HG03432 (cell line): ENCODE results near the gene CASP3.
"Not testable (repeated sequence)": the region's sequence is repeated elsewhere in the genome, so short reads cannot be mapped to it uniquely, and the experiment has no call there.

ENCODE experiments used
- ATAC-seq: cut with Tn5 transposase; IDR thresholded peaks from one replicate; pipeline ENCODE4 v1.9.1; 2021; ENCODE audit warnings: mild to moderate bottlenecking, moderate library complexity; ENCODE audit not compliant: unreplicated experiment

The CASP3 gene

DNA sequence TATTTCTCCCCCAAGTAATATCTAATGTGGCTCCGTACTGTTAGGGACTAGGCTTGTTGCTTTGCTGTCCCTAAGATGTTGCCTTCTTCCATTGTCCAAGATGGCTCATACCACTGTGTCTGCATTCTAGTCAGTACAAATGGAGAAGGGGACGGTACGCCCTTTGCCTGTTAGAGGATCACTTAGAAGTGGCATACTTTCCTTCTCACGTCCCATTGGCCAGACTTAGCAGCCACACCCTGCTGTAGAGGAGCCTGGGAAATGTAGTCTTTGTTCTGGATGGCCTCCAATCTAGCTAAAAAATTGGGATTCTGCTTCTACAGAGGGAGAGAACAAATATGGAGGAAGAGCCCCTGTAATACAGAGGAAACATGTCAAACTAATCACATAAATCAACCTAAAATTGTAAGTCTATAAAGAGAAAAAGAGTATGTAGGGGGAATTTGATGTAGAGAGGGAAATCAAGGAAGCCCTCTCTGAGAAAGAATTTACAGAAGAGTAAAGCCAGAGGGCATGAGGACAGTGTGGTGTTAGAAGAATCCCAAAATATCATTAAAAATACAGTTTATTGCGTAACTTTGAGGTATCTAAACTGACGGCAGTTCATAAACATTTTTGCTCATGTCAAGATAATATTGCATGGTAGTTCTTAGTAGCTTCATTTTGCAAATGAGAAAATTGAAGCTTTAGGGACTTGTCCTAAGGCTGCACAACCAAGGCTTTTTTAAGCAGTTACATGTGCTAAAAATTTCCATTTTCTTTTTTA is 15.4 kb upstream of the CASP3 start:
- ATAC-seq = no peak

DNA sequence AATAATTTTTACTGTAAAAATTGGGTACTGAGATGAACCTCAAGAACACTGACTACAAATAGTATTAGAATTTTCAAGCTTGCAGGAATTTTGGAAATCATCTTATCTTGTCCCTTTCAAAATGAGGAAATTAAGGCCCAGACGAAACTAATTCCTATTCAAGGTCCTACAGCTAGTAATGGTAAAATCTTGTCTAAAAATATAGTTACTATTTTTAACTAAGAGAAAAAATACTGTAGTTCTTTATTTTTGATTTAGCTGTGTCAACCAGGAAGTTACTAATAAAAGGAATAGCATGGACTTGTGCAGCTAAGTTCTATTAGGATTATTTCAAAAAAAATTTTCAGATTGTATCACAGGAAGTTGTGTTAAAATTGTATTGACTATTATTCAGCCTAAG is 13.0 kb upstream of the CASP3 start:
- no peak for ATAC-seq

DNA sequence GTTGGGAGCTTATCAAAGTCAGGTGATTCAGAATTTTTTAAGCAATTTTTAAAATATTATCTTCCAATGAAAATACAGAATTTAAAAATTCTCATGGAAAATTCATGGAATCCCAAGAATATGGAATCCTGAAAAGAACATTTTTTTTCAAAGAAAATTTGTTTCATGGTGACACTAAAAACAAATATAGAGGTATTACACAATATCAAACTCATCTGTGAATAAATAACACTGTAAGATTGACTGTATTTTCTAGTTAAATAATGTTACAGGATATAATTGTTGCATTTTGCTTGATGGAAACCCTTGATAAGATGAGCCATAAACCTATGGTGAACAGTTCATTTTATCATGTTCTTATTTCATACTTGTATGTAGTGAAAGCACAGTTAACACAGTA is 11.7 kb upstream of the CASP3 start:
- ATAC-seq = no peak

DNA sequence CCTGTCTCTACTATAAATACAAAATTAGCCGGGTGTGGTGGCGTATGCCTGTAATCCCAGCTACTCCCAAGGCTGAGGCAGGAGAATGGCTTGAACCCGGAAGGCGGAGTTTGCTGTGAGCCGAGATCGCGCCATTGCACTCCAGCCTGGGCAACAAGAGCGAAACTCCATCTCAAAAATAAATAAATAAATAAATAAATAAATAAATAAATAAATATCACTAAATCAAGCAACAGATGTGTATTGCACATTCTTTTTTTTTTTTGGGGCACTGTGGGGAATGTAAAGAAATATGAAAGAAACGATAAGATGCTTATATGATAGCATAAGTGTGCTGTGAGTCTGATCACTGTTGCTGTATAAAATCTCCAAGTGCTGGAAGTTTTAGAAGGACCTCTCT is 8.6 kb upstream of the CASP3 start:
- not testable (repeated sequence) for ATAC-seq

DNA sequence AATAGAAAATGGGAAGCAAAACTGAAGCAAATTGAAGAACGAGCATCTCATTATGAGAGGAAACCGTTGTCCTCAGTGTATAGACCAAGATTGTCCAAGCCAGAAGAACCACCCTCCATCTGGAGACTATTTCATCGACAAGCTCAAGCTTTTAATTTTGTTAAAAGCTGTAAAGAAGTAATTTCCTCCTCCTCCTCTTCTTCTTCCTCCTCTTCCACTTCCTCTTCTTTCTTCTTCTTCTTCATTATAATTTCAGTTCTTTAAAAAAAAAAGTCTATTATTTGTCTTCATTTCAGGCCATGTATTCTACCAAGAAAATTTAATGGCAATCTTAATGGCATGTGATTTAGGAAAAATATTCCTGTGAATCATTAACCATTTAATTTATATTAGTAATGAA is 7.9 kb upstream of the CASP3 start:
- no peak for ATAC-seq

DNA sequence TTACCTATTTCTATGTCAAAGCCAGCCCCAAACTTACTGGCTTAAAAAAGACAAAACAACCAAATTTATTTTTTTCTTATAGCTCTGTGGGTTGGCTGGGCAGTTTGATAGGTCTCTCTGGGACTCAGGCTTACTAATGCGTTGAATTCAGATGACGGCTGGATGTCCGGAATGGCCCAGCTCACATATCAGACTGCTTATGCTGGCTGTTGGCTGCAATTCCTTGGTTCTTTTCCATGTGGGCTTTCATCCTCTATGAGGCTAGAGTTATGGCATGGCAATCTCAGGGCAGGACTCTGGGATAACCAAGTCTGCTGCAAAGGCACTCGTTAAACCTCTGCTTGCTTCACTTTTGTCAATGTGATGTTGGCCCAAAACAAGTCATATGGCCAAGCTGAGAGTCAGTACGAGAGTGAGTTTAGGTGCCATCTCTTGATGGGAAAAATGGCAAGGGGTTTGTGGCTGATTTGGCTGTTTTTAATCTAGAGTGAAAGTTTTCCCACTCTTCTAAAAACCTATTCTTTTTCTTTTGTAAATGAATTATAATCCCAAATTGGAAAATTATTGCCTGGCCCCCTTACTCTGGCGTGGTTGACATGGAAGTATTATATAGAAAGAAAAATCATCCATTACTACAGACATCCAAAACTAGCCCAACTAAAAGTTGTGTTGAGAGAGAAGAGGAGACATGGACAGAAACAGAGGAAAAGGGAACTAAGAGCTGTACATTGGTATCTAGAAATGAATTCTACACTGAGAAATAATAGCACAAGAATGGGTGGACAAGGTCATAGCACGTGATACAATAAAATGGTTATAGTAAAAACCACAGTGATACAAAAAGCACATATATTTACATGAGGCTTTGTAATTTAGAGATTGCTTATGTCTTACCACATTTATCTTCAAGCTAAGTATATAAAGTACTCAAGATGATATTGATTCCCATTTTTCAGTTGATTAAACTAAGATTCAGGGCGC is 6.9 kb upstream of the CASP3 start:
- ATAC-seq = no peak

DNA sequence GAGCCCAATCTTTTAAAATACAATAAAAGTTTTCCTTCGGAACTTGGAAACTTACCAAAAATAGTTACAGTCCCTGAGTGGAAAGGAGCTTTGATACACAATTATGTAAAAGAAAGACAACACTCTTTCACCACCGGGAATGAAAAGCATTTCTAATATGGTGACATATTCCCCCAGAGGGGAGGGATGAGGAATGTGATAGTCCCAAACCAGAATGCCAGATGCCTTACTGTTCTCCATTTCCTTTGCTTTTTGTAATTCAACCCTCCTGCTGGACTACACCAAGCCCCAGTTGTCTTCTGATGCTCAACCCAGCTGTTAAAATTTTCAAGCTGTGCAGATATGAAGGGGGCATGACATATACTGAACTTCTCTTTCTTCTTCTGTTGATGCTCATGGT is 4.4 kb upstream of the CASP3 start:
- no peak for ATAC-seq

DNA sequence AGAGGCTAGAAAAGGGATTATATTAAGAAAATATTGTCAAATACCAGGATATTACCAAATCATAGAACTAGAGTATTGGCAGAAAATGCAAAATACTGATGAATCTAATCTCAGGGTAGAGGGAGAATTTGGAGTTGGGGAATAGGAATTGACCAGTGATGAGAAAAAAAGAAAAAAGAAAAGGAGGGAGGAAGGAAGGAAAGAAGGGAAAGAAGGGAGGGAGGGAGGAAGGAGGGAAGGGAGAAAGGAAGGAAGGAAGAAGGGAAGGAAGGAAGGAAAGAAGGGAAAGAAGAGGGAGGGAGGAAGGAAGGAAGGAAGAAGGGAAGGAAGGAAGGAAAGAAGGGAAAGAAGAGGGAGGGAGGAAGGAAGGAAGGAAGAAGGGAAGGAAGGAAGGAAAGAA is 3.4 kb upstream of the CASP3 start:
- not testable (repeated sequence) for ATAC-seq

DNA sequence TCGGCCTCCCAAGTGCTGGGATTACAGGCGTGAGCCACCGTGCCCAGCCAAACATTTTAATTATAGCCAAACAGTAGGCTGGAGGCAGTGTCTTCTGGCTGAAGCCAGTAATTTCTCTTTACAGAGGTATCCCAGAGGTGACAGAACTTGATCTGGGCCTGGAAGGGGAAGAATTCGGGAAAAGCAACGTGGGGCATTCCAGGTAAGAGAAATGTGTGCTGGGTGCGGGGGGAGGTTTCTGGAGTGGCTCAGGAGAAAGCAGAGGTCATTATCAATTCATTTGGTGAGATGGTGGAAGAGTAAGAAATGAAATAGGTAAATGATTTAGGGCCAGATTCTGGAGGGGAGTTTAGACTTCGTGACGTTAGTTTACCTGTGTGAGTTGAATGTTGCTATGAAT is 2.7 kb upstream of the CASP3 start:
- ATAC-seq = no peak

DNA sequence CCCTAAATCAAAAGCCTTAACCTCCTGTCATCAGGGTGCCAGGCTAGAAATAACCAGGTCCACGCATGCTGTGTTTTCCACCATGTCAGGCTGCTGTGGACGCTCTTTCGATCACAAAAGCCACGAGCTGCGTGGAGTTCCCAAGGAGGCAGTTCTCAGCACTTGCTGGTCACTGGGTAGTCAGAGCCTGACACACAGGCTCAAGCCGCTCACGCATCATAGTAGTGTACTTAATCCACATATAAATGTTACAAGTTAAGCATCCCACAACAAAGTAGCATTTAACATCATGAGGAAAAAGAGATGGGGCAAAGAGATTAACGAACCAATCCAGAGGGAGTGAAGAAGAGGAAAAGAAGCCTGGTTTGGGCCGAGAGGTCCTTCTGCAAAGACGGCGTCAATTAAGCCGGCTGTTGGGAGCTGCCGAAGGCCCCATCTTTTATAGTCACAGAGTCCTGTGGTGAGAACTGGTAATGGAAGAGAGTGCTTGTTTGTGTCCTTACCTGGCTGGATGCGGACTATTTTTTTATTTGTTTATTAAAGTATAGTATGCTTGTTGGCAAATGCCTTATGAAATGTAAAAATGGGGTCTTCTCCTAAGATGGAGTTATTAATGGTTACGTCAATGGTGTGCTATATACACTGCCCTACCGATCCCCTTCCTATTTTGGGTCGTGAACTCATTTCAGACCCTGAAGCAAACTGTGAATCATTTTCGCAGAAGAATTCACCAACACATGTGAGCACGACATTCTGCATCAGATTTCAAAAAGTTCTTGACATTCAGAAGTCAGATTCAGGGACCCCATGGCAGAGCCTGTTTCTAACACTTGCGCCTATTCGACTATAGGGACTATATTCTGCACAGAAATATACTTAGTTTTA is 966 bp upstream of the CASP3 start:
- peak; percentile 7 for ATAC-seq

DNA sequence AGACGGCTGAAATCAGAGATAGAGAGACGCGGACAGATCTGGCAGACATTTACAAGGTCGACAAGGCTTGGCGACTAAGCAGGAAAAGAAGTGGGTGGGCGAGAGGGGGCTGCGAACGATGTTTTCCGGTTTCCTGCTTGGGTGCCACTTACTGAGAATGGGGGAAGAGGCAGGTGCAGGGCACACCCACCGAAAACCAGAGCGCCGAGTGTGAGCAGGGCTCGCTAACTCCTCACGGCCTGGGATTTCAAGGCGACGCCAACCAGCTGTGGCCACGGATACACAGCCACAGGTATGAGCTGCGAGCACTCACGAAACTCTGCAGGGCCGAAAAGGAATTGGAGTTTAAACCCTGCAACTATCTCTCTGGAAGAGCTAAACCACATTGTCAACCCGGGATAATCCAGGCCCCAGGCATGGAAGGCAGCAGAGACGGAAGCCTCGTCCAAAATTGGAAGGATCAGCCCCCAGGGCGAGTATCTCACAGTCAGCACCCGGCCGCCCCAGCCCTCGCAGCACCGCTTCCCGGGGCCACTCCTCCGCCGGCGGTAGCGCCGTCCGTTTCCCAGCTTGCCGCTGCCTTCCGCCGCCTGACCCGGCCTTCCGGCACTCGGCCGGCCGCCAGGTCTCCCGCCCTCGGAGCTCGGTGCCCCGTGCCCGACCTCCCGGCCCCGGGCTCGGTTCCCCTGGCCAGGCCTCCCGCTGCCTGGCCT is 778 bp downstream of the CASP3 start:
- peak; percentile 37 for ATAC-seq

DNA sequence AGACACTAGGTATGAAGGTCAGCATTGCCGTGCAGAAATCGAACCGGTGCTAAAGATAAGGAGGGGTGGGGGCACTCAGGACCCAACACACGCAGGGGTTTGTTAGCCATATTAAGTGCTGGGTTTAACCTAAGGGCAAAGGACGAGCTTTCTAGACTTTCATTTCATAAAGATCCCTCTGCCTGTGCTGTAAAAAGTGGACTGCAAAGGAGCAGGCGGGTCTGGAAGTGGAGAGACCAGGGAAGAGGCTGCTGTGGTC is 1.3 kb downstream of the CASP3 start:
- ATAC-seq = no peak

DNA sequence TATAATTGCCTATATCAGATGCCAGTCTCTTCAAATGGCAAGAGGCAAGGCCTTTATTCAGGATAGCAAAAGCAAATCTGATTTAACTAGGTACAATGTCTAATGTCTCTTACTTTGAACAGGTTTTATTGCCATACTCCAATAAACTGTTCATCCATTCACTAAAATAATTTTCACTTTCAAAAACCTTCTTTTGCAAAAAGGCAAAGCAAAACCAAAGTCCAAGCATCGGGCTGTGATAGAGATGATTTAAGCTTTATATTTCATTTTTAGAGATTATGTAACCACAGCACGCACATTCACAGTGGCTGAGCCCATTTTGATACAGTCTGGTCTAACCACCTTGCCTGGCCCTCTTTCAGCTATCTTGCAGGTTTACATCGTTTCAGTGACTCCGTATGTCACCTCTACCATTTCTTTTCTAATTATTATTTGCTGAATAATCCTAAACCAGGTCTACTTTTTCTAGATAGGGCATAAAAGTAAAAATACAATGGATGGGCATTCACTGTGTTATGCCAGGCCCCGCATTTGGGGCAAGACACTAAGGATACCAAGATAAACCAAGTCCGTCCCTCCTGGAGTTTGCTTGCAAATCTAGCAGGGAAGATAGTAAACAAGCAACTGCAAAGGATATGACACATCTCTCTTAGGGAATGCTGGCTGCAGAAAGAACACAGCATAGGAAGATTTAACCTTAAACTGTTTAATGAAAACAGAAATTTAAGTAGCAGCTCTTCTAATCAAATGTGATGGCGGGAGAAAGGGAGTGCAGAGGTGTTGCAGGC is 1.8 kb downstream of the CASP3 start:
- ATAC-seq = no peak

DNA sequence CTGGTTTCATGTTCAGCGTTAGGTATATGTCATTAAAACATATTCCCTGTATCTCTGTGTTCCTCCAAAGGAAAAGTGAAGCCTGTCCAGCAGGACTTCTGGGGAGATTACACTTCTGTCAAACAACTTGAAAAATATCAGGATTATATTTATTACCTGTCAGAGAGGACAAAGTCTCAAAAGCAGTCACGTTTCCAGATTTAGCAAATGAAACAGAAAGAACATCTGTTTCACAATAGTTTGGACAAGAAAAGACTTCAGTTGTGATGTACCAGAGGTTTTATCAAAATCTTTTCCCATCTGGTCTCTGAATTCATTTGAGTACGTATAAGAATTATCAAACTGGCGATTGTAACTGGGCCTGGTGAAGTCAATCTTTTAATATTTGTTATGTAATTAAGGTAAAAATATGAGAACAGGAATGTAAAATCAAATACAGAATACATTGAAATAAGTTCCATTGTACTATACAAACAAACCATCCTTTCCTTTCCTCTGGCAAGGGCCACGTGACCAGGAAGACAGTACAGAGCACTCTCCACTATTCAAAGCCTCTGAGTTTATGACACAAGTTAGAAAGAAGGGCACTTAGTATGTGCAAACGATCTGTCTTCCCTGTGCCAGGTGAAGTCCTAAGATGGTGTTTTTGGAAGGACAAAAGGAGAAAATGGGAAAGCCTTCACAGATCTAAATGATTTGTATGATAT is 3.2 kb downstream of the CASP3 start:
- ATAC-seq = no peak

DNA sequence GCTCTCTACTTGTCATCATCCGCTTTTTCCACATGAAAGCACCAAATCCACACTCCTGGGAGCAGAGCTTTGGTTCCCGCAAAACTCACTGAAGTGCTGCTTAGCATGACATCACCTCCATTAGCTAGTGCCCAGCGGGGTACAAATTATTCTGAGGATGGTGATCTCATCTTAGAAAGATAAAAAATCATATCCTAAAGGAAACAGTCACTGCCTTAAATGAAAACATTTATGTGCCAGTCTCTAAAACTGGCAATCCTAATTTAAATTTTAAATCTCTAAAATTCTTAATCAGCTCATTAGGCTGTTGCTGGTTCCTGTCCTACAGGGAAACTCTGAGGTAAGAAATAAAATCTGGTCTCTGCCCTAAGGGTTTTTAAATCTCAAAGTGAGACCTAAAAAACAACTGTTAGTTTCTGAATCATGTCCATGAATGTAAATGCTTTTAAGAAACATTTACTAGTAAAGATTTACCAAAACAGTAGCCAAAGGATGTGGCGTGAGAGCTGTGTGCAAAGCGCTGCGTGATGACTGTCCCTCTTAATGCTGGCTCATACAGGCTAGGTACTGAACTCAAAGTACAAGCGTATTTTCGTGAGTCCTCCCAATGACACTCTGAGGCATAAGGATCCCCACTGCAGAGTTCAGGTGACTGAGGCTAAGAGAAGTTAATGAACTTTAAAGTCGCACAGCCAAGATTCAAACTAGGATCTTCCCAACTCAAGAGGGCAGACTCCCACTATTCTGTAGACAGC is 4.5 kb downstream of the CASP3 start:
- no peak for ATAC-seq

DNA sequence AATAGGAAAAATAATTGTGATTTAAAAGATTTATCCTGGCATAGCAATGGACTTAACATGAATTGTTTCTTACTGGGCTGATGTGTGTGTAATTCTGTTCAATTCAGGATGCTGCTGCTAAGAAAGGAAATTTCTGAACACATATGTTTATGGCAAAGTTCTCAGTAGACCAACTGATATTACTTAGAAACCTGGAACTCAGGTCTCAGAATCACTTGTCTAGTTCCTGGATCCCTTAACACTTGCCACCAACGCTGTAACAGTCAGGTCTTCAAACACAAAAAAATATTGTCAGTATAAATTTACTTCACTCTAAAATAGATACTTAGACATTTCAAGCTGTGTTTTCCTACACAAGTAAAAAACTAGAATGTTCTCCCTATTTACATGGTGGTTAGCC is 5.5 kb downstream of the CASP3 start:
- ATAC-seq = no peak

DNA sequence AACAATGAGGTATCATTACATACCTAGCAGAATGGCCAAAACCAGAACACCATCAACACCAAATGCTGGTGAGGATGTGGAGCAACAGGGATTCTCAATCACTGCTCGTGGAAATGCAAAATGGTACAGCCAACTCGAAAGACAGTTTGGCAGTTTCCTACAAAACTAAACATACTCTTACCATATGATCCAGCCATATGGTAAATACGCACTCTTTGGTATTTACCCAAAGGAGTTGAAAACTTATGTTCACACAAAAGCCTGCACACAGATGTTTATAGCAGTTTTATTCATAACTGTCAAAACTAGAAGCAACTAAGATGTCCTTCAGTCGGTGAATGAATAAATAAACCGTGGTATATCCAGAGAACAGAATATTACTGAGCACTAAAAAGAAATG is 7.8 kb downstream of the CASP3 start:
- ATAC-seq = no peak

DNA sequence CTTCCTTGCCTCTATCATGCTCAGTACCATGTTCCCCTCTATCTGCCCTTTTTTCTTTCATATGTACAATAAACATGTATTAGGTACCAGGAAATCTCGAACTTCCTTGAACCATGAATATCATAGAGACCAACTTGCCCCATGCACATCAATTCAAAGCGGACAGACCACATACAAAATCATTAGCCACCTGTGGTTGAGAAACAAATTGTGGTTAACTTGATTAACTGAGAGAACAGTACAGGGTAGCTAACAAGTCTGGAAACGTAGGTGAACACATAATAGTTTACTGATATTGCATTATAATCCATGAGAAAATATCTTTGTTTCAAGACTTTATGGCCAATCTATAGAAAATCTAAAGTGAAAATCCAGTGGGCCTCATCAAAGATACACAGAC is 8.2 kb downstream of the CASP3 start:
- peak; percentile 65 for ATAC-seq

DNA sequence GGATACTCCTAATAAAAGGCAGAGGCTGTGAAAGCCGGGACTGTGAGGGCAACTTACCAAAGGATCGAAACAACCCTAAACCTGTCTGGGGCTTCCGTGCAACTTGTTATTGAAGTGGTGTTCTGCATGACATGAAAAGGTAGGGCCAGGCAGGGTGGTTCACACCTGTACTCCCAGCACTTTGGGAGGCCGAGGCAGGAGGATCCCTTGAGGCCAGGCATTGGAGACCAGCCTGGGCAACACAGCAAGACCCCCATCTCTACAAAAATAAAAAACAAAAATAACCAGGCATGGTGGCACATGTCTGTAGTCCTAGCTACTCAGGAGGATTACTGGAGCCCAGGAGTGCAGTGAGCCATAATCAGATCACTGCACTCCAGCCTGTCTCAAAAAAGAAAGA is 12.3 kb downstream of the CASP3 start:
- ATAC-seq = no peak
